Motor neuron (in vitro differentiated cells): ENCODE results near the gene TMX2. TPM values are rescaled to one million over a fixed set of nuclear protein-coding genes. Genes with fewer than 3 reads are reported as not detected.
A peak's percentile ranks its signal among the peaks of the same experiment; 100 is the strongest.
"Not testable (repeated sequence)": the region's sequence is repeated elsewhere in the genome, so short reads cannot be mapped to it uniquely, and the experiment has no call there.

Source experiments
- ATAC-seq, 8 experiments: fragments of 200-7000 bp; cut with Tn5 transposase; replicated peaks in 6 of 8; 2 replicates each; pipeline ENCODE4 v1.8.0; 2021; ENCODE audit warnings: mild to moderate bottlenecking in 8 of 8, moderate library complexity in 8 of 8
- H3K27ac ChIP-seq, 2 donors: fragments of 250-450 bp; sonication (Bioruptor Pico); 2 replicates each; pipeline ENCODE4 v1.9.0; 2021; ENCODE audit warnings: antibody characterized with exemption in 2 of 2, mild to moderate bottlenecking in 2 of 2, moderate library complexity in 1 of 2
- H3K4me1 ChIP-seq, 2 donors: fragments of 250-450 bp; sonication (Bioruptor Pico); replicated peaks in 1 of 2; 2 replicates each; pipeline ENCODE4 v1.6.1; 2021; ENCODE audit warnings: antibody characterized with exemption in 2 of 2, mild to moderate bottlenecking in 2 of 2, moderate library complexity in 1 of 2
- H3K4me3 ChIP-seq, 5 donors: fragments of 250-450 bp; sonication (Bioruptor Pico); 2 replicates each; pipeline ENCODE4 v1.9.0; 2021; ENCODE audit warnings: antibody characterized with exemption in 5 of 5, mild to moderate bottlenecking in 5 of 5, moderate library complexity in 4 of 5
- WGBS, 10 experiments: fragments of 450-650 bp; shearing (Covaris generic); methylation state at CpG; one replicate each; pipeline ENCODE4 v1.0.0; 2022; 5-methylcytosine and 5-hydroxymethylcytosine counted together
- in situ Hi-C, 9 experiments: fragments of 400-800 bp; cut with MboI; loops; one replicate each; pipeline ENCODE4 v1.15.0; 2021; ENCODE audit warnings: low sequenced_read_pairs in 9 of 9, low pct_unique_long_range_greater_than_20kb in 2 of 9; ENCODE audit not compliant: unreplicated experiment in 9 of 9
- total RNA-seq, 8 experiments: library from RNA; unstranded; fragments of 300-600 nt; gene quantifications; 2 replicates each; pipeline versions ENCODE4 v1.2.3 to v1.2.4, GENCODE V29; 2022

Gene TMX2
- total RNA-seq, result 100 to 1,000 TPM in 4 of 8 experiments, 10 to 100 TPM in 4; 70.0 to 149 (median 105) TPM

GRCh38 chr11:57712256-57713150, at the start of gene TMX2:
Gene TMX2, plus strand, starts transcription at chr11:57712593. Its CDS starts 26 bp downstream, at chr11:57712619.
- in situ Hi-C loops, result no loop called here
- 0 to 8% (median 1%) methylated on average over 2 to 50 of the region's 53 CpGs for WGBS, 10 experiments
- Histone ChIP-seq H3K27ac (peak within 1 kb of the TSS; percentile 97 to 98), H3K4me1 (peaks cover 13 to 20% of the 10 kb centered on the region in 2 donors), H3K4me3 (peak within 1 kb of the TSS; percentile 91 to 99 (median 96))
- ATAC-seq, result peak; percentile 87 to 94 (median 92)

- in situ Hi-C loops, result no loop called here
- ATAC-seq, result no peak
- Histone ChIP-seq H3K4me1 (peaks cover 8 to 10% of the 10 kb centered on the region in 2 donors), H3K4me3 (no peak overlapping the region), H3K27ac (no peak overlapping the region)
- 43 to 100% (median 80%) methylated on average over 1 to 3 of the region's 4 CpGs; no CpG with 5 or more reads in 4 of the 10 experiments for WGBS, 10 experiments
Measured at GRCh38 chr11:57662893-57663292, 49.5 kb upstream of the TMX2 start.

- no peak for ATAC-seq
- in situ Hi-C loops, result no loop called here
- Histone ChIP-seq H3K4me1 (peaks cover 5 to 6% of the 10 kb centered on the region in 2 donors), H3K4me3 (no peak overlapping the region), H3K27ac (no peak overlapping the region)
- WGBS, 10 experiments, result 33 to 84% (median 81%) methylated on average over 1 to 9 of the region's 9 CpGs; no CpG with 5 or more reads in 3 of the 10 experiments
Measured at GRCh38 chr11:57663975-57664374, 48.4 kb upstream of the TMX2 start.

- Histone ChIP-seq H3K4me1 (peaks cover 11 to 12% of the 10 kb centered on the region in 2 donors), H3K4me3 (peak overlapping the region; percentile 44 to 91 (median 66)), H3K27ac (peak overlapping the region; percentile 99 to 100)
- 0 to 1% (median 0%) methylated on average over 1 to 19 of the region's 29 CpGs for WGBS, 10 experiments
- in situ Hi-C loops, result no loop called here
- peak; percentile 66 to 82 (median 76) for ATAC-seq
Measured at GRCh38 chr11:57667117-57667735, 45.2 kb upstream of the TMX2 start.

GRCh38 chr11:57667736-57668433, 44.5 kb upstream of the TMX2 start, which contains the start of gene ZDHHC5:
Gene ZDHHC5, plus strand, starts transcription at chr11:57668114. Its CDS starts 4,977 bp downstream, at chr11:57673091.
- Histone ChIP-seq H3K4me1 (peaks cover 11 to 12% of the 10 kb centered on the region in 2 donors), H3K4me3 (peak within 1 kb of the TSS; percentile 44 to 91 (median 66)), H3K27ac (peak within 1 kb of the TSS; percentile 99 to 100)
- 0% methylated on average over 6 to 9 of the region's 96 CpGs; no CpG with 5 or more reads in 7 of the 10 experiments for WGBS, 10 experiments
- ATAC-seq, result peak; percentile 78 to 90 (median 89)
- in situ Hi-C loops, result no loop called here

- WGBS, 10 experiments, result 0 to 10% (median 0%) methylated on average over 1 to 10 of the region's 31 CpGs; no CpG with 5 or more reads in 4 of the 10 experiments
- peak in 3 of 8 experiments; percentile 3 to 6 (median 5) for ATAC-seq
- in situ Hi-C loops, result no loop called here
- Histone ChIP-seq H3K27ac (peak overlapping the region; percentile 99 to 100), H3K4me3 (peak overlapping the region; percentile 44 to 91 (median 66)), H3K4me1 (peaks cover 11 to 12% of the 10 kb centered on the region in 2 donors)
Measured at GRCh38 chr11:57668434-57668782, 44.0 kb upstream of the TMX2 start.

GRCh38 chr11:57674251-57674650, 38.1 kb upstream of the TMX2 start:
- H3K27ac ChIP-seq, result no peak overlapping the region
- ATAC-seq, result peak in 1 of 8 experiments; percentile 46
- peaks cover 4% of the 10 kb centered on the region in 2 donors for H3K4me1 ChIP-seq
- H3K4me3 ChIP-seq, result no peak overlapping the region
- in situ Hi-C loops, result no loop called here

- no peak for ATAC-seq
- Histone ChIP-seq H3K4me3 (no peak overlapping the region), H3K4me1 (no peaks in the 10 kb centered on the region), H3K27ac (no peak overlapping the region)
- in situ Hi-C loops, result no loop called here
- WGBS, 10 experiments, result 65 to 100% (median 96%) methylated on average over 1 to 3 of the region's 3 CpGs; no CpG with 5 or more reads in 1 of the 10 experiments
Measured at GRCh38 chr11:57675176-57675941, 37.0 kb upstream of the TMX2 start.

GRCh38 chr11:57679396-57679795, 33.0 kb upstream of the TMX2 start:
- Histone ChIP-seq H3K27ac (no peak overlapping the region), H3K4me1 (no peaks in the 10 kb centered on the region), H3K4me3 (no peak overlapping the region)
- in situ Hi-C loops, result no loop called here
- 83 to 100% (median 96%) methylated on average over 1 to 3 of the region's 4 CpGs; no CpG with 5 or more reads in 2 of the 10 experiments for WGBS, 10 experiments
- no peak for ATAC-seq

GRCh38 chr11:57680552-57680874, 31.9 kb upstream of the TMX2 start:
- Histone ChIP-seq H3K27ac (no peak overlapping the region), H3K4me1 (no peaks in the 10 kb centered on the region), H3K4me3 (no peak overlapping the region)
- in situ Hi-C loops, result no loop called here
- 20 to 100% (median 86%) methylated on average over 1 to 2 of the region's 2 CpGs; no CpG with 5 or more reads in 2 of the 10 experiments for WGBS, 10 experiments
- peak in 2 of 8 experiments; percentile 84 to 94 for ATAC-seq

- no peak overlapping the region for H3K4me3 ChIP-seq
- in situ Hi-C loops, result no loop called here
- H3K27ac ChIP-seq, result no peak overlapping the region
- no peaks in the 10 kb centered on the region for H3K4me1 ChIP-seq
- WGBS, 10 experiments, result 67 to 100% (median 83%) methylated on average over 1 of the region's 1 CpG; no CpG with 5 or more reads in 7 of the 10 experiments
- ATAC-seq, result no peak
Measured at GRCh38 chr11:57681168-57681567, 31.2 kb upstream of the TMX2 start.

GRCh38 chr11:57690474-57690873, 21.9 kb upstream of the TMX2 start:
- in situ Hi-C loops, H3K4me1 ChIP-seq, ATAC-seq, H3K27ac ChIP-seq, H3K4me3 ChIP-seq: not testable (repeated sequence)
- 100% methylated on average over 1 to 3 of the region's 5 CpGs; no CpG with 5 or more reads in 7 of the 10 experiments for WGBS, 10 experiments
